H1 (cell line): Measurements from ENCODE around the gene ATP13A2. TPM values are rescaled to one million over a fixed set of nuclear protein-coding genes. Genes with fewer than 3 reads are reported as not detected.

Experiments
- CTCF ChIA-PET: fragments of 300-600 bp; sonication (Branson Sonifier 250); formaldehyde crosslinking; loops from one replicate; lab custom pipeline; 2021; ENCODE audit not compliant: partially characterized antibody; lab: Charles Lee
- POLR2A ChIA-PET: fragments of 300-600 bp; sonication (Branson Sonifier 250); formaldehyde crosslinking; loops from one replicate; lab custom pipeline; 2021; ENCODE audit warnings: inconsistent platforms; ENCODE audit not compliant: partially characterized antibody; lab: Charles Lee
- DNase-seq, 2 experiments: peaks; one replicate each; pipeline versions ENCODE4 v3.0.0 to v3.0.0-alpha.2; 2010 to 2022; ENCODE audit warnings: low spot score in 2 of 2, low read depth in 1 of 2, mixed read lengths in 1 of 2
- FAIRE-seq: peaks from 2 replicates; lab custom pipeline; 2011; peaks lifted over from hg19 to GRCh38; lab: Jason Lieb, UNC
- H2AFZ ChIP-seq: 2 replicates; pipeline ENCODE4 v1.8.1; 2012; ENCODE audit warnings: low read length, inconsistent platforms
- H2AK5ac ChIP-seq: 2 replicates; pipeline ENCODE4 v1.6.1; 2013; ENCODE audit warnings: low read depth, low read length
- H2BK120ac ChIP-seq: replicated peaks from 2 replicates; pipeline ENCODE3; 2013; ENCODE audit warnings: low read depth, low read length, inconsistent platforms
- H2BK12ac ChIP-seq: 2 replicates; pipeline ENCODE4 v1.6.1; 2013; ENCODE audit warnings: low read depth, low read length
- H2BK15ac ChIP-seq: 2 replicates; pipeline ENCODE4 v1.6.1; 2013; ENCODE audit warnings: low read length
- H2BK20ac ChIP-seq: 2 replicates; pipeline ENCODE4 v1.6.1; 2013; ENCODE audit warnings: low read length
- H2BK5ac ChIP-seq: 2 replicates; pipeline ENCODE4 v1.6.1; 2013; ENCODE audit warnings: low read depth, low read length
- H3K14ac ChIP-seq: 2 replicates; pipeline ENCODE4 v1.6.1; 2013; ENCODE audit warnings: inconsistent platforms; ENCODE audit not compliant: insufficient read length
- H3K18ac ChIP-seq: 2 replicates; pipeline ENCODE4 v1.6.1; 2013; ENCODE audit warnings: low read length; ENCODE audit errors: extremely low read depth
- H3K23ac ChIP-seq: 2 replicates; pipeline ENCODE4 v1.6.1; 2013; ENCODE audit warnings: inconsistent platforms; ENCODE audit not compliant: insufficient read length
- H3K23me2 ChIP-seq: 2 replicates; pipeline ENCODE4 v1.6.1; 2013; ENCODE audit warnings: low read depth, low read length
- H3K27ac ChIP-seq: 2 replicates; pipeline ENCODE4 v1.6.1; 2011; ENCODE audit warnings: low read depth, low read length, inconsistent platforms
- H3K27me3 ChIP-seq, 4 experiments: replicated peaks in 1 of 4; 1 replicate in 1 of 4; 2 replicates in 3 of 4; pipeline versions ENCODE4 v1.6.1 to v1.8.1; 2011 to 2013; ENCODE audit warnings: low read length in 3 of 4, mild to moderate bottlenecking in 3 of 4, inconsistent platforms in 2 of 4, mixed read lengths in 2 of 4, moderate library complexity in 1 of 4; ENCODE audit not compliant: control insufficient read depth in 3 of 4, insufficient read depth in 3 of 4; ENCODE audit errors: extremely low read depth in 1 of 4
- H3K36me3 ChIP-seq, 4 experiments: 2 replicates each; pipeline versions ENCODE4 v1.6.1 to v1.8.1; 2011 to 2013; ENCODE audit warnings: mild to moderate bottlenecking in 4 of 4, low read length in 3 of 4, moderate library complexity in 2 of 4, control low read depth in 1 of 4, inconsistent platforms in 1 of 4; ENCODE audit not compliant: insufficient read depth in 4 of 4, control insufficient read depth in 2 of 4
- H3K4ac ChIP-seq: replicated peaks from 2 replicates; pipeline ENCODE3; 2013; ENCODE audit warnings: low read length, low read depth, mixed read lengths, inconsistent platforms; ENCODE audit not compliant: insufficient read length
- H3K4me1 ChIP-seq, 4 experiments: replicated peaks in 1 of 4; 1 replicate in 1 of 4; 2 replicates in 3 of 4; pipeline versions ENCODE4 v1.6.1 to v1.8.1; 2011 to 2013; ENCODE audit warnings: low read length in 3 of 4, inconsistent platforms in 2 of 4, mixed read lengths in 1 of 4; ENCODE audit not compliant: insufficient read depth in 4 of 4, control insufficient read depth in 3 of 4
- H3K4me2 ChIP-seq, 2 experiments: 2 replicates each; pipeline versions ENCODE4 v1.6.1 to v1.8.1; 2011 to 2013; ENCODE audit warnings: low read depth in 2 of 2, low read length in 2 of 2, control low read depth in 1 of 2, inconsistent platforms in 1 of 2, mild to moderate bottlenecking in 1 of 2; ENCODE audit not compliant: insufficient read depth in 1 of 2
- H3K4me3 ChIP-seq, 4 experiments: fragments of 200-600, 300-600 bp in 1 of 4; sonication (generic), shearing (Covaris generic), sonication (Bioruptor Twin) in 1 of 4; 2 replicates each; pipeline versions ENCODE4 v1.5.1 to v1.8.1; 2011 to 2016; ENCODE audit warnings: low read length in 4 of 4, low read depth in 3 of 4, control low read depth in 2 of 4, inconsistent platforms in 2 of 4, mild to moderate bottlenecking in 2 of 4, mixed read lengths in 1 of 4, moderate library complexity in 1 of 4; ENCODE audit not compliant: insufficient read depth in 2 of 4; ENCODE audit errors: extremely low read depth in 1 of 4
- H3K56ac ChIP-seq: replicated peaks from 2 replicates; pipeline ENCODE3; 2013; ENCODE audit warnings: low read depth, mild to moderate bottlenecking, mixed read lengths, low read length, inconsistent platforms; ENCODE audit not compliant: insufficient read length
- H3K79me1 ChIP-seq: 2 replicates; pipeline ENCODE4 v1.6.1; 2013; ENCODE audit warnings: low read depth, low read length, control low read depth
- H3K79me2 ChIP-seq, 2 experiments: 2 replicates each; pipeline versions ENCODE4 v1.6.1 to v1.8.1; 2012 to 2013; ENCODE audit warnings: low read length in 2 of 2, mild to moderate bottlenecking in 2 of 2, inconsistent platforms in 1 of 2; ENCODE audit not compliant: insufficient read depth in 2 of 2, control insufficient read depth in 1 of 2
- H3K9ac ChIP-seq, 4 experiments: replicated peaks in 1 of 4; 1 replicate in 1 of 4; 2 replicates in 3 of 4; pipeline versions ENCODE4 v1.6.1 to v1.8.1; 2011 to 2013; ENCODE audit warnings: low read depth in 3 of 4, low read length in 3 of 4, control low read depth in 2 of 4, mild to moderate bottlenecking in 2 of 4, moderate library complexity in 2 of 4, inconsistent platforms in 1 of 4; ENCODE audit errors: extremely low read depth in 1 of 4
- H3K9me3 ChIP-seq, 2 experiments: 2 replicates each; pipeline versions ENCODE4 v1.6.1 to v1.8.1; 2012 to 2013; ENCODE audit warnings: mild to moderate bottlenecking in 2 of 2, moderate library complexity in 2 of 2, control low read depth in 1 of 2, inconsistent platforms in 1 of 2, low read depth in 1 of 2, low read length in 1 of 2, mixed read lengths in 1 of 2; ENCODE audit not compliant: insufficient read depth in 2 of 2
- H4K20me1 ChIP-seq, 2 experiments: replicated peaks in 1 of 2; 2 replicates each; pipeline versions ENCODE3 to v1.8.1; 2011 to 2013; ENCODE audit warnings: inconsistent platforms in 2 of 2, low read length in 2 of 2, mild to moderate bottlenecking in 1 of 2; ENCODE audit not compliant: insufficient read depth in 2 of 2, control insufficient read depth in 1 of 2
- H4K5ac ChIP-seq: 2 replicates; pipeline ENCODE4 v1.6.1; 2013; ENCODE audit warnings: low read length, low read depth, mixed read lengths, inconsistent platforms; ENCODE audit not compliant: insufficient read length
- H4K8ac ChIP-seq: 2 replicates; pipeline ENCODE4 v1.8.0; 2013; ENCODE audit warnings: mild to moderate bottlenecking, moderate library complexity, low read length, inconsistent platforms; ENCODE audit not compliant: insufficient read depth; ENCODE audit errors: extremely low read depth
- H4K91ac ChIP-seq: replicated peaks from 2 replicates; pipeline ENCODE3; 2013; ENCODE audit warnings: low read length, mixed read lengths, inconsistent platforms; ENCODE audit not compliant: insufficient read length
- ASH2L ChIP-seq: fragments of 200-600, 300-600 bp; sonication (generic); IDR thresholded peaks from one replicate; pipeline ENCODE4 v1.7.1; 2017; ENCODE audit warnings: low read length
- ATF3 ChIP-seq: IDR thresholded peaks from 2 replicates; pipeline ENCODE4 v1.6.1; 2011; ENCODE audit warnings: low read depth, mild to moderate bottlenecking, low read length; ENCODE audit not compliant: insufficient read depth
- BRCA1 ChIP-seq: IDR thresholded peaks from 2 replicates; pipeline ENCODE4 v1.6.1; 2012; ENCODE audit warnings: low read depth, low read length, improper control_type of control experiment
- CBX5 ChIP-seq: fragments of 300-800, 300-1000 bp; sonication (generic); IDR thresholded peaks from 2 replicates; pipeline ENCODE4 v1.7.1; 2016; ENCODE audit warnings: antibody characterized with exemption, low read length, low read depth
- CHD2 ChIP-seq: IDR thresholded peaks from 2 replicates; pipeline ENCODE4 v1.6.1; 2012; ENCODE audit warnings: low read length, improper control_type of control experiment
- CTBP2 ChIP-seq: IDR thresholded peaks from 2 replicates; pipeline ENCODE4 v1.7.0; 2011; ENCODE audit warnings: borderline replicate concordance, mild to moderate bottlenecking, moderate library complexity, mixed read lengths, low read length; ENCODE audit not compliant: insufficient read depth, insufficient read length
- EZH2 ChIP-seq: fragments of 200-600 bp; sonication (generic); IDR thresholded peaks from 2 replicates; pipeline ENCODE4 v1.7.1; 2012; ENCODE audit warnings: low read depth, mild to moderate bottlenecking, moderate library complexity, low read length, inconsistent platforms; ENCODE audit not compliant: severe bottlenecking
- MAFK ChIP-seq: IDR thresholded peaks from 2 replicates; pipeline ENCODE4 v1.6.1; 2012; ENCODE audit warnings: low read depth, mild to moderate bottlenecking, improper control_type of control experiment, low read length
- MAX ChIP-seq: IDR thresholded peaks from 2 replicates; pipeline ENCODE4 v1.6.1; 2012; ENCODE audit warnings: inconsistent platforms
- NRF1 ChIP-seq: IDR thresholded peaks from 2 replicates; pipeline ENCODE4 v1.6.1; 2011; ENCODE audit warnings: mild to moderate bottlenecking, low read depth, low read length, improper control_type of control experiment
- RXRA ChIP-seq: IDR thresholded peaks from 2 replicates; pipeline ENCODE4 v1.6.1; 2011; ENCODE audit warnings: low read depth, mild to moderate bottlenecking, low read length, moderate library complexity; ENCODE audit not compliant: insufficient read depth
- SP1 ChIP-seq: IDR thresholded peaks from 2 replicates; pipeline ENCODE4 v1.6.1; 2011; ENCODE audit warnings: low read depth, low read length
- SRF ChIP-seq: IDR thresholded peaks from 2 replicates; pipeline ENCODE4 v1.6.1; 2011; ENCODE audit warnings: mild to moderate bottlenecking, low read depth, low read length, moderate library complexity
- TEAD4 ChIP-seq: IDR thresholded peaks from 2 replicates; pipeline ENCODE4 v1.6.1; 2012; ENCODE audit warnings: low read depth, low read length, inconsistent platforms, mixed read lengths
- WGBS, 2 experiments: shearing (Covaris generic) in 1 of 2; methylation state at CpG; one replicate each; pipeline versions ENCODE4 v1.1.6 to v1.1.7; 2013 to 2015; ENCODE audit warnings: low lambda C conversion rate in 2 of 2, mixed read lengths in 2 of 2, inconsistent platforms in 1 of 2, low coverage in 1 of 2, missing lambda C conversion rate in 1 of 2; ENCODE audit not compliant: insufficient replicate concordance in 2 of 2, insufficient coverage in 1 of 2, insufficient read length in 1 of 2; ENCODE audit errors: extremely low coverage in 1 of 2, missing lambda C conversion rate in 1 of 2; 5-methylcytosine and 5-hydroxymethylcytosine counted together
- polyA plus RNA-seq, 7 experiments: library from polyadenylated mRNA; depleted of rRNA in 3 of 7; stranded (reverse) in 5 of 7; unstranded in 2 of 7; fragments of >200 nt in 5 of 7; fragments of 200-250 nt in 2 of 7; gene quantifications; 1 replicate in 5 of 7; 2 replicates in 1 of 7; 4 replicates in 1 of 7; pipeline versions ENCODE4 v1.2.1 to v1.2.3, GENCODE V29; 2011 to 2013; ENCODE audit warnings: missing spikeins in 2 of 7, mixed read lengths in 2 of 7
- total RNA-seq: library from RNA; stranded (reverse); fragmentation: NEBNext Ultra II Directional; extraction: Animal tissue kit (Norgen Biotek cat#: 25700); gene quantifications from 2 replicates; pipeline ENCODE4 v1.2.1, GENCODE V29; 2021

ATP13A2 gene
- total and polyA plus RNA-seq, 2 of the 8 experiments (the other 6 are each of a cell fraction or from before 2014, with no cell fraction given) = 82.1 to 83.6 TPM

GRCh38 chr1:16954579-16954978 is 57.1 kb downstream of the ATP13A2 start:
- Histone ChIP-seq H2BK120ac (no peak overlapping the region), H3K18ac (no peak overlapping the region), H4K5ac (no peak overlapping the region), H3K4me3 (no peak overlapping the region), H4K8ac (no peak overlapping the region; the same call in 1 of the 2 replicates), H3K9ac (no peak overlapping the region), H3K27ac (no peak overlapping the region), H3K9me3 (no peaks in the 10 kb centered on the region), H2BK15ac (no peak overlapping the region), H3K79me1 (no peaks in the 10 kb centered on the region), H3K23ac (no peak overlapping the region), H3K4me2 (no peak overlapping the region), H2AK5ac (no peak overlapping the region), H4K91ac (no peak overlapping the region), H2BK20ac (no peak overlapping the region), H3K4ac (no peak overlapping the region), H3K14ac (no peak overlapping the region), H3K36me3 (peaks cover 4 to 35% (median 19%) of the 10 kb centered on the region in 4 experiments; a peak in 7 of 8 replicates), H2BK5ac (no peak overlapping the region), H3K27me3 (no peaks in the 10 kb centered on the region), H2AFZ (no peak overlapping the region), H3K56ac (no peak overlapping the region), H4K20me1 (peaks cover 0 to 4% of the 10 kb centered on the region in 2 experiments), H3K4me1 (no peaks in the 10 kb centered on the region), H3K23me2 (no peaks in the 10 kb centered on the region), H2BK12ac (no peak overlapping the region), H3K79me2 (no peaks in the 10 kb centered on the region)
- ChIA-PET POLR2A (no interaction called here), CTCF (interaction anchor here (0.5 to 4.3 kb wide), 6 partner anchors 8 to 330 kb away, joined by 3 to 20 read pairs (median 4); partner anchors contain the start of gene CROCC)
- WGBS, 2 experiments = 94% methylated on average over 18 of the region's 18 CpGs; no CpG with 5 or more reads in 1 of the 2 experiments
- no peak for FAIRE-seq
- DNase-seq = no peak
- TF ChIP-seq TEAD4 (no peak), MAFK (no peak), ATF3 (no peak), MAX (no peak), BRCA1 (no peak), ASH2L (no peak), CBX5 (no peak), RXRA (no peak), CTBP2 (no peak), EZH2 (no peak), CHD2 (no peak), SP1 (no peak), SRF (no peak), NRF1 (no peak)
